GM18951 (cell line): Measurements from ENCODE around the gene OR10G7.

Source experiments
- POLR2A ChIP-seq: IDR thresholded peaks from 4 replicates; pipeline ENCODE4 v1.6.1; 2011; ENCODE audit warnings: mild to moderate bottlenecking; ENCODE audit not compliant: insufficient read length, insufficient read depth; ENCODE audit errors: extremely low read depth
- in situ Hi-C: fragments of 300-500 bp; cut with MboI; formaldehyde crosslinking; loops from one replicate; pipeline ENCODE4 v1.12.0; 2022; ENCODE audit warnings: low sequenced_read_pairs, mixed read lengths, inconsistent platforms; ENCODE audit not compliant: unreplicated experiment

OR10G7 gene

DNA sequence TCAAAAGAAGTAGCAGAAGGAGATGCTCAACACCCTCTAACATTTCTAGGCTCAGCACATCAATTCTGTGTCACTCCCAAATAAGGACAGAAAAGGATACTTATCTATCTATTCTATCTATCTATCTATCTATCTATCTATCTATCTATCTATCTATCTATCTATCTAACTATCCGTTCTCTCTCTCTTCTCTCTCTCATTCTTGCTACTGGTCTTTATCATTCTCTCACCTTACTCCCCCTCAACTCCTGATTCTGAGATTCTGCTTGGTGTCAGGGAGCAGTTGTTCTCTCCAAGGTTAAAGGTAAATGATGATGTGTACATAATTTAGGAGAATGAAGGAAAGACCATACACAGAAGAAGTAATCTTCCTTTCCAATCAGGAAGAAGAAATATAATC is 46.0 kb downstream of the OR10G7 start, which contains the start of gene OR10G6:
OR10G6 (minus strand) TSS at position 43 of the 400 bp plus-strand sequence; CDS start at position 43, 0 bp downstream.
- in situ Hi-C loops: no loop called here
- no peak for TF ChIP-seq POLR2A
